ENCODE data around the gene URB1.

The URB1 gene

DNA sequence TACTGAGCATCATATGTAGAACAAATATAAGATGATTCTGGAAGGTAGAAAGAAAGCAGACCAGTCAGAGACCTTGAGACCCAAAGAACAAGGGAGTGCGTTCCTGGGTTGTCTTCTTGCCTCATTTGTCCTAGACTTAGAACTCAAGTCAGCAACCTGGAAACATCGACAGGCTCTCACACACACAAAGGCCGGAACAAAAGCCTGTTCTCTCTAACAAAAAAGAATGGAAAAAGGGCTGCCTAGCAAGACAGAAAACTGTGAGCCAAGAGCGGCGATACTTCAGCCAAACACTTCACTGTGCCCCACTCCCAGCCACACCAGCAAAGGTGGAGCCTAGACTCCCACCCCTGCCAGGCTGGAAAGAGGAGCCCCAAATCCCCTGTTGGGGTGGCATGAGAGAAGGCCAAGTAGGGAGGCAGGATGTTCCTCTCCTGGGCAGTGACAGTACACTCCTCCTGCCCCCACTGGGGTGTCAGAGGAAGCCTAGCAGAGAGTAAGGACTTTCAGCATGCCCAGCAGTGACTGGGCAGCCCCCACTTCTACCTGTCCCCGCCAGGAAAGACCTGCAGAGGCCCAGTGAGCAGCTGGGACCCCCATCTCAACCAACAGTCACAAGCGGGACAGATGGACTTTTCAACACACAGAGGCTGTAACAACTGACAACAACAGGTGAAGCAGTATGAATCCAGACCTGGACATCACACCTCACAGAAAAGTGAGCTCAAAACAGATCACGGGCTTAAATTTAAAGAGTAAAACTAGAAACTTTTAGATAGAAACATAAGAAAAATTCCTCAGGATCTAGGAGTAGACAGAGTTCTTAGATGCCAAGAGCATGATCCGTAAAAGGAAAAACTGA lies 61.1 kb downstream of the URB1 start (continued):
- TF ChIP-seq ZFP3 (tag by site-specific recombination; IDR thresholded peaks at IDR 0.05; ENCODE audit: low read depth) (no peak), ZNF140 (tag by site-specific recombination; IDR thresholded peaks at IDR 0.05) (no peak), ZNF138 (tag by site-specific recombination; IDR thresholded peaks at IDR 0.05; ENCODE audit: borderline replicate concordance) (no peak), ZNF416 (tag by site-specific recombination; IDR thresholded peaks at IDR 0.05) (no peak), SETDB1 (IDR thresholded peaks at IDR 0.05; ENCODE audit: insufficient read length, low read length) (no peak), ZNF776 (tag by site-specific recombination; IDR thresholded peaks at IDR 0.05; ENCODE audit: borderline replicate concordance) (no peak), GLI2 (tag by site-specific recombination; IDR thresholded peaks at IDR 0.05; ENCODE audit: borderline replicate concordance, low read depth) (no peak), ZNF221 (tag by site-specific recombination; IDR thresholded peaks at IDR 0.05; ENCODE audit: borderline replicate concordance) (no peak), ZNF626 (tag by site-specific recombination; IDR thresholded peaks at IDR 0.05) (no peak), ZNF600 (tag by site-specific recombination; IDR thresholded peaks at IDR 0.05) (no peak), SCRT2 (tag by site-specific recombination; IDR thresholded peaks at IDR 0.05) (no peak), ZNF747 (tag by site-specific recombination; IDR thresholded peaks at IDR 0.05) (no peak)
- TF ChIP-seq, protein P1, sequence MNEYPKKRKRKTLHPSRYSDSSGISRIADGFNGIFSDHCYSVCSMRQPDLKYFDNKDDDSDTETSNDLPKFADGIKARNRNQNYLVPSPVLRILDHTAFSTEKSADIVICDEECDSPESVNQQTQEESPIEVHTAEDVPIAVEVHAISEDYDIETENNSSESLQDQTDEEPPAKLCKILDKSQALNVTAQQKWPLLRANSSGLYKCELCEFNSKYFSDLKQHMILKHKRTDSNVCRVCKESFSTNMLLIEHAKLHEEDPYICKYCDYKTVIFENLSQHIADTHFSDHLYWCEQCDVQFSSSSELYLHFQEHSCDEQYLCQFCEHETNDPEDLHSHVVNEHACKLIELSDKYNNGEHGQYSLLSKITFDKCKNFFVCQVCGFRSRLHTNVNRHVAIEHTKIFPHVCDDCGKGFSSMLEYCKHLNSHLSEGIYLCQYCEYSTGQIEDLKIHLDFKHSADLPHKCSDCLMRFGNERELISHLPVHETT (tag by site-specific recombination; IDR thresholded peaks at IDR 0.05): no peak
- TF ChIP-seq, protein P2, sequence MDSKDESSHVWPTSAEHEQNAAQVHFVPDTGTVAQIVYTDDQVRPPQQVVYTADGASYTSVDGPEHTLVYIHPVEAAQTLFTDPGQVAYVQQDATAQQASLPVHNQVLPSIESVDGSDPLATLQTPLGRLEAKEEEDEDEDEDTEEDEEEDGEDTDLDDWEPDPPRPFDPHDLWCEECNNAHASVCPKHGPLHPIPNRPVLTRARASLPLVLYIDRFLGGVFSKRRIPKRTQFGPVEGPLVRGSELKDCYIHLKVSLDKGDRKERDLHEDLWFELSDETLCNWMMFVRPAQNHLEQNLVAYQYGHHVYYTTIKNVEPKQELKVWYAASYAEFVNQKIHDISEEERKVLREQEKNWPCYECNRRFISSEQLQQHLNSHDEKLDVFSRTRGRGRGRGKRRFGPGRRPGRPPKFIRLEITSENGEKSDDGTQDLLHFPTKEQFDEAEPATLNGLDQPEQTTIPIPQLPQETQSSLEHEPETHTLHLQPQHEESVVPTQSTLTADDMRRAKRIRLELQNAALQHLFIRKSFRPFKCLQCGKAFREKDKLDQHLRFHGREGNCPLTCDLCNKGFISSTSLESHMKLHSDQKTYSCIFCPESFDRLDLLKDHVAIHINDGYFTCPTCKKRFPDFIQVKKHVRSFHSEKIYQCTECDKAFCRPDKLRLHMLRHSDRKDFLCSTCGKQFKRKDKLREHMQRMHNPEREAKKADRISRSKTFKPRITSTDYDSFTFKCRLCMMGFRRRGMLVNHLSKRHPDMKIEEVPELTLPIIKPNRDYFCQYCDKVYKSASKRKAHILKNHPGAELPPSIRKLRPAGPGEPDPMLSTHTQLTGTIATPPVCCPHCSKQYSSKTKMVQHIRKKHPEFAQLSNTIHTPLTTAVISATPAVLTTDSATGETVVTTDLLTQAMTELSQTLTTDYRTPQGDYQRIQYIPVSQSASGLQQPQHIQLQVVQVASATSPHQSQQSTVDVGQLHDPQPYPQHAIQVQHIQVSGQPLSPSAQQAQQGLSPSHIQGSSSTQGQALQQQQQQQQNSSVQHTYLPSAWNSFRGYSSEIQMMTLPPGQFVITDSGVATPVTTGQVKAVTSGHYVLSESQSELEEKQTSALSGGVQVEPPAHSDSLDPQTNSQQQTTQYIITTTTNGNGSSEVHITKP (tag by site-specific recombination; IDR thresholded peaks at IDR 0.05): no peak
- TF ChIP-seq, protein P3, sequence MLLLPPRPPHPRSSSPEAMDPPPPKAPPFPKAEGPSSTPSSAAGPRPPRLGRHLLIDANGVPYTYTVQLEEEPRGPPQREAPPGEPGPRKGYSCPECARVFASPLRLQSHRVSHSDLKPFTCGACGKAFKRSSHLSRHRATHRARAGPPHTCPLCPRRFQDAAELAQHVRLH (tag by site-specific recombination; IDR thresholded peaks at IDR 0.05): no peak

DNA sequence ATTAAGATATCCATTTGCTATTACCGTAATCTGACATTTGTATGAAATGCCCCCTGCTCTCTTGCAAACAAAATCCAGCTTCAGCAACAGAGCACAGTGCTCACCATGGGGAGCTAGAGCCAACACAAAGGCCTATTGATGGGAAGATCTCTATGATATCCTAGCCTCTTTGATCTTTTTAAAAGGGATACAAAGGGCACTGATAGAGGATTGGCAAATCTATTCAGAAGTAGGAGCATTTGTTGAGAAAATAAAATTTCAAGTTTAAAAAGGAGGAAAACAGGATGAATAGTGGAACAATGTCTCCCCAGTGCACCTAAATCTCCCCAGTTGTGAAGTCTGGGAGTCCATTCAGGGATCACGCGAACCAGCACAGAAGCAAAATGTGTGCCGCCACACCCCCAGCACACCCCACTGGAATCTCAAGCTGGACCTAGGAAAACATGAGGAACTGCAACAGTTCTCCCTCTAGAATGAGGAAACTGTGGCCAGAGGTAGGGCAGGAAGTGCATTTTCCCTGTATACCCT lies 62.0 kb downstream of the URB1 start:
- CTCF ChIA-PET: interaction anchor here (0.7 kb wide), 1 partner anchor 25 kb away, joined by 4 read pairs; no protein-coding TSS in a partner anchor
- Histone ChIP-seq H3K27ac (ENCODE audit: extremely low read depth, low read depth, low read length) (no peak overlapping the region), H3K4me3 (ENCODE audit: low read depth, low read length) (no peak overlapping the region), H3K9me3 (ENCODE audit: control insufficient read depth, insufficient read depth, low read depth, low read length) (no peaks in the 10 kb centered on the region), H3K4me1 (ENCODE audit: control insufficient read depth, insufficient read depth, low read length) (no peaks in the 10 kb centered on the region), H3K36me3 (ENCODE audit: control insufficient read depth in 2 of 2, insufficient read depth in 1 of 2, low read length in 2 of 2) (peaks cover 31 to 77% of the 10 kb centered on the region in 2 experiments)
- TF ChIP-seq ZNF404 (tag by site-specific recombination; IDR thresholded peaks at IDR 0.05) (no peak), ZNF514 (tag by site-specific recombination; IDR thresholded peaks at IDR 0.05) (no peak), ZNF624 (tag by site-specific recombination; IDR thresholded peaks at IDR 0.05) (no peak)
- TF ChIP-seq, protein P4, sequence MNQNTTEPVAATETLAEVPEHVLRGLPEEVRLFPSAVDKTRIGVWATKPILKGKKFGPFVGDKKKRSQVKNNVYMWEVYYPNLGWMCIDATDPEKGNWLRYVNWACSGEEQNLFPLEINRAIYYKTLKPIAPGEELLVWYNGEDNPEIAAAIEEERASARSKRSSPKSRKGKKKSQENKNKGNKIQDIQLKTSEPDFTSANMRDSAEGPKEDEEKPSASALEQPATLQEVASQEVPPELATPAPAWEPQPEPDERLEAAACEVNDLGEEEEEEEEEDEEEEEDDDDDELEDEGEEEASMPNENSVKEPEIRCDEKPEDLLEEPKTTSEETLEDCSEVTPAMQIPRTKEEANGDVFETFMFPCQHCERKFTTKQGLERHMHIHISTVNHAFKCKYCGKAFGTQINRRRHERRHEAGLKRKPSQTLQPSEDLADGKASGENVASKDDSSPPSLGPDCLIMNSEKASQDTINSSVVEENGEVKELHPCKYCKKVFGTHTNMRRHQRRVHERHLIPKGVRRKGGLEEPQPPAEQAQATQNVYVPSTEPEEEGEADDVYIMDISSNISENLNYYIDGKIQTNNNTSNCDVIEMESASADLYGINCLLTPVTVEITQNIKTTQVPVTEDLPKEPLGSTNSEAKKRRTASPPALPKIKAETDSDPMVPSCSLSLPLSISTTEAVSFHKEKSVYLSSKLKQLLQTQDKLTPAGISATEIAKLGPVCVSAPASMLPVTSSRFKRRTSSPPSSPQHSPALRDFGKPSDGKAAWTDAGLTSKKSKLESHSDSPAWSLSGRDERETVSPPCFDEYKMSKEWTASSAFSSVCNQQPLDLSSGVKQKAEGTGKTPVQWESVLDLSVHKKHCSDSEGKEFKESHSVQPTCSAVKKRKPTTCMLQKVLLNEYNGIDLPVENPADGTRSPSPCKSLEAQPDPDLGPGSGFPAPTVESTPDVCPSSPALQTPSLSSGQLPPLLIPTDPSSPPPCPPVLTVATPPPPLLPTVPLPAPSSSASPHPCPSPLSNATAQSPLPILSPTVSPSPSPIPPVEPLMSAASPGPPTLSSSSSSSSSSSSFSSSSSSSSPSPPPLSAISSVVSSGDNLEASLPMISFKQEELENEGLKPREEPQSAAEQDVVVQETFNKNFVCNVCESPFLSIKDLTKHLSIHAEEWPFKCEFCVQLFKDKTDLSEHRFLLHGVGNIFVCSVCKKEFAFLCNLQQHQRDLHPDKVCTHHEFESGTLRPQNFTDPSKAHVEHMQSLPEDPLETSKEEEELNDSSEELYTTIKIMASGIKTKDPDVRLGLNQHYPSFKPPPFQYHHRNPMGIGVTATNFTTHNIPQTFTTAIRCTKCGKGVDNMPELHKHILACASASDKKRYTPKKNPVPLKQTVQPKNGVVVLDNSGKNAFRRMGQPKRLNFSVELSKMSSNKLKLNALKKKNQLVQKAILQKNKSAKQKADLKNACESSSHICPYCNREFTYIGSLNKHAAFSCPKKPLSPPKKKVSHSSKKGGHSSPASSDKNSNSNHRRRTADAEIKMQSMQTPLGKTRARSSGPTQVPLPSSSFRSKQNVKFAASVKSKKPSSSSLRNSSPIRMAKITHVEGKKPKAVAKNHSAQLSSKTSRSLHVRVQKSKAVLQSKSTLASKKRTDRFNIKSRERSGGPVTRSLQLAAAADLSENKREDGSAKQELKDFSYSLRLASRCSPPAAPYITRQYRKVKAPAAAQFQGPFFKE (tag by site-specific recombination; IDR thresholded peaks at IDR 0.05; ENCODE audit: borderline replicate concordance): no peak
- POLR2A ChIA-PET: no interaction called here

Data from HEK293 (cell line).